GM19395 (cell line): ENCODE results near the gene KIF3A.
"Not testable (repeated sequence)": the region's sequence is repeated elsewhere in the genome, so short reads cannot be mapped to it uniquely, and the experiment has no call there.

Source experiments
- ATAC-seq: cut with Tn5 transposase; IDR thresholded peaks from one replicate; pipeline ENCODE4 v1.9.1; 2021; ENCODE audit warnings: mild to moderate bottlenecking, moderate library complexity; ENCODE audit not compliant: unreplicated experiment

KIF3A gene

GRCh38 chr5:132729896-132730295 is 7.5 kb downstream of the KIF3A start:
- no peak for ATAC-seq

- no peak for ATAC-seq
These were observed 11.6 kb downstream of the KIF3A start for GRCh38 chr5:132725745-132726144.

GRCh38 chr5:132718544-132719312 is 18.6 kb downstream of the KIF3A start:
- ATAC-seq: no peak

GRCh38 chr5:132714456-132715307 is 22.7 kb downstream of the KIF3A start:
- ATAC-seq: peak; percentile 52

- ATAC-seq: no peak
These were observed 28.7 kb downstream of the KIF3A start for GRCh38 chr5:132708645-132709044.

- ATAC-seq: no peak
These were observed 32.5 kb downstream of the KIF3A start for GRCh38 chr5:132704875-132705274.

GRCh38 chr5:132695956-132696355 is 41.4 kb downstream of the KIF3A start:
- no peak for ATAC-seq

GRCh38 chr5:132692632-132692967 is 44.7 kb downstream of the KIF3A start:
- ATAC-seq: no peak

DNA sequence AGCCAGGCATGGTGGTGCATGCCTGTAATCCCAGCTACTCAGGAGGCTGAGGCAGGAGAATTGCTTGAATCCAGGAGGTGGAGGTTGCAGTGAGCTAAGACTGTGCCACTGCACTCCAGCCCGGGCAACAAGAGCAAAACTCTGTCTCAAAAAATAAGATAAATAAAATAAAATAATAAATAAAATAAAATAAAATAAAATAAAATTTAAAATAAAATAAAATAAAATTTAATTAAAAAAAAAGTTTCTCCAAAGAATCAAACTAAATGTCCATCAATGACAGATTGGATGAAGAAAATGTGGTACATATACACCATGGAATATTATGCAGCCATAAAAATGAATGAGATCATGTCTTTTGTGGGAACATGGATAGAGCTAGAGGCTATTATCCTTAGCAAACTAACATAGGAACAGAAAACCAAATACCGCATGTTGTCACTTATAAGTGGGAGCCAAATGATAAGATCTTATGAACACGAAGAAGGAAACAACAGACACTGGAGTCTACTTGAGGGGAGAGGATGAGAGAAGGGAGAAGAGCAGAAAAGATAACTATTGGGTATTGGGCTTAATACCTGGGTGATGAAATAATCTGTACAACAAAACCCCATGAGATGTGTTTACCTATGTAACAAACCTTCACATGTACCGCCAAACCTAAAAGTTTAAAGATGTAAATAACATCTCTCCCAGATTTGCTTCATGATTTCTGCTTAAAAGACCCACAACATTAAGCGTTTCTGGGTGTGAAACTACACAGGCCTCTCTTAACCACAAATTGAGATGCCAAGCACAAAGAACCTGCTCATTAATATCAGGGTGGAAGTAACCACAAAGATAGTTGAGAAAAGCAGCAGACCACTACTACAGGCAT is 45.4 kb downstream of the KIF3A start:
- not testable (repeated sequence) for ATAC-seq

DNA sequence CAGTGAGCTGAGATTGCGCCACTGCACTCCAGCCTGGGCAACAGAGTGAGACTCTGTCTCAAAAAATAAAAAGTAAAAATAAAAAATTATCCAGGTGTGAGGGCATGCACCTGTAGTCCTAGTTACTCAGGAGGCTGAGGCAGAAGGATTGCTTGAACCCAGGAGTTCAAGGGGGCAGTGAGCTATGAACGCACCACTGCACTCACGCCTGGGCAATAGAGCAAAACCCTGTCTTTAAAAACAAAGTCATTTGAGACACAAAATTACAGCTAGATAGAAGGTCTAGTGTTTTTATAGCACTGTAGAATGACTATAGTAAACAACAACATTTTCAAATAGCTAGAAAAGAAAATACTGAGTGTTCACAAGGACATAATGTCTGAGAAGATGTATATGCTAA is 47.2 kb downstream of the KIF3A start:
- ATAC-seq: no peak

DNA sequence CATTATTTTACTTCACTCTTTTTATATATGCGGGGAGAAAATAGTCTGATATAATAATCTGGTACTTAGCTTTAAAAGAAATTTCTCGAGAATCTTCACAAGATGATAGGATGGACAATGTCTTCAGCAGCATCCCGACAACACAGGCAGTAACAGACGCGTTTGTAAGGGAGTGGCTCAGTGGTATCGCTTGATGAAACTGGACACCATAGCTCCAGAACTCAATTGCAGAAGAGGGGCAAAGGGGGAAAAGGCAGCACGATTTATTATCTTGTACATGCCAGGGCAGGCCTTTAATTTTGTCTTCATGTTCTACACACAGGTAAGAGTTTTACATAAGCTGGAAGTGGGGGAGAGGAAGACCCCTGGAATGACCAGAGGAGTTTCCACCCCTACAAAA is 47.8 kb downstream of the KIF3A start:
- ATAC-seq: no peak

GRCh38 chr5:132688536-132689339 is 48.6 kb downstream of the KIF3A start:
- no peak for ATAC-seq

GRCh38 chr5:132687995-132688394 is 49.4 kb downstream of the KIF3A start:
- ATAC-seq: peak; percentile 41

DNA sequence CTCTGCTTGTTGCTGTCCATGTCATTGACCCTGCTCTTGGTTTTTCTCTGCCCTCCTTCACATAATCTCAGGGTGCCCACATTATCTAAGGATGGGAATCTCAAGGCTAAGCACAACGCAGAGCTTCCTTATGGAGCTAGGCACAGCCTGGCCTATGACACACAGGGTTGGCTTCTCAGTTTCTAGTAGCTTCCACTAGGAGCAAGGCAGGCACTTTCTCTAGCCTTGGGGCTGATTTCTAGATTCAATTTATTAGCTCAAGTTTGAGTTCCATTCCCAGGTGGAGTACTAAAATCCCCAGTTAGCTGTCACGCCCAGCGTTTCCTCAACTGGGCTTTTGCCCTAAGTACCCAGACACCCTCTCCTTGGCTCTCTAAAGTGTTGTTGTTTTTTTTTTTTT is 51.2 kb downstream of the KIF3A start:
- ATAC-seq: no peak

GRCh38 chr5:132684922-132685720 is 52.2 kb downstream of the KIF3A start:
- ATAC-seq: no peak

DNA sequence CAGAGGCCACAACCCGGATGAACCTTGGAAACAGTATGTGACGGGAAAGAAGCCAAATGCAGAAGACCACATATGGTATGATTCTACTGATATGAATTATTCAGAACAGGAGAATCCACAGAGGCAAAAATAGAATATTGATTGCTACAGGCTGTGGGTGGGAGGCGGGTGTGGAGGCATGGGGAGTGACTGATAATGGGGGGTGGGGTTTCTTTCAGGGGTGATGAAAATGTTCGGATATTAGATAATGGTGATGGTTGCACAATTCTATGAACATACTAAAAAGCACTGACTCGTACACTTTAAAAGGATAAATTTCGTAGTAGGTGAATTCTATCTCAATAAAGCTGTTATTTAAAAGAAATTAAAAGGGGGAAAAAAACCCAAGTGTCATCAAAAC is 52.9 kb downstream of the KIF3A start:
- ATAC-seq: no peak

DNA sequence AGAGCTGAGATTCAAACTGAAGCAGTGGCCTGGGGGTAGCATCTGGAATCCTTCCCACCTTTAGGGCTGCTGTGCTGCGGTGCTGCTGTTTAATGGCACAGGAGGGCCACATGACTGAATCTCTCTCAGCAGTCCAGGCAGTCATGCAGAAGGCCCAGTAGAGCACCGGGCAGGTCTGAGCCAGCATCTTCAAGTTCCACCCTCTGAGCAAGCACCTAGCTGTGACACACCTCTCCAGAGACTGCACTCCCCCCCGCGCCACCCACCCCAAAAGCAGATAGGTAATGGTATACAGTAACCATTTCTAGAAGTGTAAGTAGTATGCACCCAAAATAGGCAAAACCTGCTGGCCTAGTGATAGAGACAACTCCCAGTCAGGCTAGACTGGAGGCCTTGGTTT is 55.4 kb downstream of the KIF3A start:
- no peak for ATAC-seq

GRCh38 chr5:132681476-132681831 is 55.9 kb downstream of the KIF3A start:
- ATAC-seq: no peak

DNA sequence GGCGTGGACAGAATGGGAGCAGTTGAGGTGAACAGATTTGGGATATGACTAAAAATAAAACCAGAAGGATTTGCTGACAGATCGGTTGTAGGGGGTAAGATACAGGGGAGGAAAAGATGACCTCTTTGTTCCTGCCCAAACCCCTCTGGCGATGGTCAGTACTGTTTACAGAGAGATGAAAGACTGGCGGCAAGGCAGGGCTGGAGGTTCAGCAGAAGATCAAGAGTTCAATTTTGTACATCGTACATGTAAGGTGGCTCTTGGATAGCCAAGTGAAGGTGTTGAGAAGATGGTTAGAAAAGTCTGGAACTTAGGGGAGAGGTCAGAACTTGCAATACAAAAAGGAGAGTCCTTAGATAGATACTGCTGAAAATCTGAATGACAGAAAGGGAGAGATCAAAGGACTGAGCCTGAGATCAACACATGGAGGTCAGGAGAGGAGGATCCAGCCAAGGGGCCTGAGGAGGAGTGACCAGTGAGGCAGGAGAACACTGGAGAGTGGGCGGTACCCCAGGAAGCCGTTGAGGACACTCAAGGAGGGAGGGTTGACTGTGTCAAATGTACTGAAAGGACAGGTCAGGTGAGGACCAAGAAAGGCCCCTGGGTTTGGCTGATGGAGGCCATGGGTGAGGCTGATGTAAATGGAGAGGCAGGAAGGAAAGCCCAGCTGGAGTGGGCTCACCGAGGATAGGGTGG is 56.4 kb downstream of the KIF3A start:
- ATAC-seq: no peak
